Uterus (tissue), 4 donors: Measurements from ENCODE around the gene SGPL1. TPM values are rescaled to one million over a fixed set of nuclear protein-coding genes. Genes with fewer than 3 reads are reported as not detected.

Experiments used
- DNase-seq, 2 donors: peaks; one replicate each; pipeline ENCODE4 v3.0.0-alpha.2; 2019 to 2020
- H3K27ac ChIP-seq, 2 donors: fragments of 200-600 bp; sonication (generic); 1 replicate in 1 of 2; 2 replicates in 1 of 2; pipeline ENCODE4 v1.5.1; 2016 to 2018
- H3K27me3 ChIP-seq, 2 donors: fragments of 200-600 bp; sonication (generic); one replicate each; pipeline ENCODE4 v1.5.1; 2018 to 2019; ENCODE audit warnings: control low read depth in 1 of 2
- H3K36me3 ChIP-seq, 2 donors: fragments of 200-600 bp; sonication (generic); one replicate each; pipeline ENCODE4 v1.5.1; 2019; ENCODE audit warnings: control low read depth in 1 of 2
- H3K4me1 ChIP-seq, 2 donors: fragments of 200-600 bp; sonication (generic); one replicate each; pipeline ENCODE4 v1.5.1; 2018 to 2019; ENCODE audit warnings: control low read depth in 1 of 2
- H3K4me3 ChIP-seq, 2 donors: fragments of 200-600 bp; sonication (generic); 1 replicate in 1 of 2; 2 replicates in 1 of 2; pipeline ENCODE4 v1.5.1; 2018 to 2019; ENCODE audit warnings: mild to moderate bottlenecking in 1 of 2
- H3K9me3 ChIP-seq, 2 donors: fragments of 200-600 bp; sonication (generic); one replicate each; pipeline ENCODE4 v1.5.1; 2019; ENCODE audit warnings: control low read depth in 1 of 2
- POLR2A ChIP-seq, 2 donors: fragments of 450-650 bp; IDR thresholded peaks; one replicate each; pipeline ENCODE4 v1.6.1; 2016; ENCODE audit warnings: antibody characterized with exemption in 2 of 2, mild to moderate bottlenecking in 1 of 2, moderate library complexity in 1 of 2
- intact Hi-C: fragments of 100-400 bp; cut with DNase I; formaldehyde crosslinking; loops from one replicate; pipeline ENCODE4 v1.15.1; 2023; ENCODE audit warnings: low total_unique reads
- small RNA-seq: library from RNA; depleted of rRNA; stranded (forward); fragments of <200 nt; gene quantifications from one replicate; pipeline ENCODE3, GENCODE V24; 2016
- total RNA-seq, 4 donors: library from RNA; depleted of rRNA in 3 of 4; stranded (reverse); fragments of >200 nt in 3 of 4; gene quantifications; one replicate each; pipeline versions ENCODE4 v1.1.0 to v1.2.4, GENCODE V29; 2014 to 2023
- TF ChIP-seq, protein P1 (sequence below), 4 experiments: fragments of 200-600 bp in 2 of 4; fragments of 450-650 bp in 2 of 4; sonication (generic) in 2 of 4; IDR thresholded peaks; one replicate each; pipeline ENCODE4 v1.5.1; 2016 to 2019; ENCODE audit warnings: antibody characterized with exemption in 4 of 4, mild to moderate bottlenecking in 2 of 4, moderate library complexity in 1 of 4
- donor health status: DM: yes; HTN: yes; CAD: no.

Gene SGPL1
- total RNA-seq, 4 donors from 2014 or later = 13.3 to 59.7 (median 27.3) TPM

DNA sequence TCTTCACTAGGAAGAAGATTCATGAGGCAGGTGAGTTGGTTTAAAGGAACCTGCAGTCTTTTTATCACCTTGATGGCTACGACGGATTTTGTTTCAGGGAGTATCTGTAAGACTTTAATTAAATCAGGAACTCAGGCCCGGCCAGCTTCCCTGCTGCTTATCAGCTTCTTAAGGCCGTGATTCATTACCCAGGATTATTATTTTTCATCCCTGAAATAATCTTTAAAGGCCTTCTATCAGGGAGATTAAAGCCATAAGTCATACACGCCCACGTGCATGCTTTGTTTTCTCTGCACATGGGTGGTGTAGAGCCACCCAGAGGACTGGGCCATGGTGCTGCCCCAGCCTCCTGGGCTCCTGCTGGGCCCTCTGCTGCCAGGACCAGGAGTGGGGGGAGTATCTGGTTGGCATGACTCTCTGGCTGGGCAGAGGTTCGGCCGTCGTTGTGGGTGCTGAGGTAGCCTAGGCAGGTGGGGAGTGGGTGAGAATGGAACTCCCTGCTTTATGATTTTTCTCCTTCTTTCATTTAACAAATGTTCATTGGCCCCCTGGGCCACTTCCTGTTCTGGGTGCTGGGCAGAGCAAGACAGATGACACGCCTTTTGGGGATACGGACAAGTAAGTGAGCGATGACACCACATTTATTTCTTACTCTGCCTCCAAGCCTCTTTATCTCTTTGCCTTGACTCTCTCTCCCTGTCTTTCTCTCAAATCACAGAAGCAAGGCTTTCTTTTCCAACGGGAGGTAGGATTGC is 111.6 kb downstream of the SGPL1 start:
- DNase-seq = no peak
- Histone ChIP-seq H3K27me3 (no peaks in the 10 kb centered on the region), H3K4me3 (no peak overlapping the region), H3K27ac (no peak overlapping the region), H3K4me1 (peaks cover 0 to 4% of the 10 kb centered on the region in 2 donors), H3K9me3 (no peaks in the 10 kb centered on the region), H3K36me3 (no peaks in the 10 kb centered on the region)
- TF ChIP-seq POLR2A (IDR thresholded peaks at IDR 0.05) = no peak
- TF ChIP-seq, protein P1, sequence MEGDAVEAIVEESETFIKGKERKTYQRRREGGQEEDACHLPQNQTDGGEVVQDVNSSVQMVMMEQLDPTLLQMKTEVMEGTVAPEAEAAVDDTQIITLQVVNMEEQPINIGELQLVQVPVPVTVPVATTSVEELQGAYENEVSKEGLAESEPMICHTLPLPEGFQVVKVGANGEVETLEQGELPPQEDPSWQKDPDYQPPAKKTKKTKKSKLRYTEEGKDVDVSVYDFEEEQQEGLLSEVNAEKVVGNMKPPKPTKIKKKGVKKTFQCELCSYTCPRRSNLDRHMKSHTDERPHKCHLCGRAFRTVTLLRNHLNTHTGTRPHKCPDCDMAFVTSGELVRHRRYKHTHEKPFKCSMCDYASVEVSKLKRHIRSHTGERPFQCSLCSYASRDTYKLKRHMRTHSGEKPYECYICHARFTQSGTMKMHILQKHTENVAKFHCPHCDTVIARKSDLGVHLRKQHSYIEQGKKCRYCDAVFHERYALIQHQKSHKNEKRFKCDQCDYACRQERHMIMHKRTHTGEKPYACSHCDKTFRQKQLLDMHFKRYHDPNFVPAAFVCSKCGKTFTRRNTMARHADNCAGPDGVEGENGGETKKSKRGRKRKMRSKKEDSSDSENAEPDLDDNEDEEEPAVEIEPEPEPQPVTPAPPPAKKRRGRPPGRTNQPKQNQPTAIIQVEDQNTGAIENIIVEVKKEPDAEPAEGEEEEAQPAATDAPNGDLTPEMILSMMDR (IDR thresholded peaks at IDR 0.05) = no peak
- intact Hi-C loops = loop anchor here (5.0 kb wide), 1 partner anchor 360 kb away; no protein-coding TSS in a partner anchor

DNA sequence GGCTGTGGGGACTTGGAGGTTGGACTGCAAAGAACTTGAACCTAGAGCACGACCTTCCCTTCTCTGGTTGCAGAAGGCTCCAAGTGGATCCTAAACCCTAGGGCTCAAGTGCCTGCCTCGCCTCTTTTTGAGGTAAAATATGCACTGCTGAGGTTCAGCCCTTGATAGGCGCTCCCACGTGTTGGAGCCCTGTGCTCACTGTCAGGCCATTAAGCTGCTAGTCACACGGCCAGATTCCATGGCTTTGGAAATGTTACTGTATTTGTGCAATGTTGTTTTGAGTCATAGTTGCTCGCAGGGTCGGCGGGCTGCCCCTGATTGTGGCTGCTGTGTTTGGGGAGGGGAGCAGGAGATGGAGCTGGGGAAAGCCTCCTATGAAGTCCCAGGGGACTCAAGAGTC is 112.4 kb downstream of the SGPL1 start:
- Histone ChIP-seq H3K27ac (no peak overlapping the region), H3K27me3 (no peaks in the 10 kb centered on the region), H3K4me1 (peaks cover 0 to 4% of the 10 kb centered on the region in 2 donors), H3K4me3 (no peak overlapping the region), H3K36me3 (no peaks in the 10 kb centered on the region), H3K9me3 (no peaks in the 10 kb centered on the region)
- intact Hi-C loops = loop anchor here (5.0 kb wide), 1 partner anchor 359 kb away; no protein-coding TSS in a partner anchor
- DNase-seq = no peak
- TF ChIP-seq, protein P1 (IDR thresholded peaks at IDR 0.05) = no peak

DNA sequence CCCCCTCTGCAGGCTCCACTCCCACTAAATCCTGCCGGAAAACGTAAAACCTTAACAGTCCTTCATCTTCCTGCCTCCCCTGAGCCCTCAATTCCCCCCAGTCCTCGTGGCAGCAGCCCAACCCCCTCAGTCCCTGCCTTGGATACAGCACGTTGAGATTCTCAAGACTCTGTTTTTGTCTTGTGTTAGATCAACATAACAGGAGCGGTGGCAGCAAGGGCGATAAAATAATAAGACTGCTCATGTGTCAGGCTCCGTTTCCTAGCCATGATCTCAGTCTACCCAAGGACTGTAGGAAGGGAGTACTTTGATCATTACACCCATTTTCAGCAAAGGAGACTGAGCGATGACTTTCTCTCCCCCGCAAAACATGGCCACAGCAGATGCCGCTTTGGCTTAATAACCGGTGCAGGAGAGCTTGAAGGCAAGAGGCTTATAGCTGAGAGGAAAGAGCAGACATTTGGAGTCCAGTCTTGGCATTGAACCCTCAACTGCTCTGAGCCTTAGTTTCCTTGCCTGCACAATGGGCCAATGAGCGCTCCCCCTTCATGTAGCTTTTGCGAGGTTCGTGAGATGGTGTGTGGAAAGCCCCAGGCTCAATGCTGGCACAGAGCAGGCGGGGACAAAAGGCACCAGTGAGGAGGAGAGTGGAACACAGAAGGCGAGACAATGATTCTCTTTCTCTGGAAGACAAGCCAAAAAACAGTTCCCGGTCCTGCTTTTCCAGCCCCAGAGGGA is 114.7 kb downstream of the SGPL1 start:
- H3K27ac ChIP-seq = no peak overlapping the region
- intact Hi-C loops = no loop called here

More for the DNA sequence above, 114.7 kb downstream of the SGPL1 start:
- no peaks in the 10 kb centered on the region for H3K27me3 ChIP-seq
- H3K9me3 ChIP-seq = no peaks in the 10 kb centered on the region
- no peak for TF ChIP-seq POLR2A (IDR thresholded peaks at IDR 0.05)
- TF ChIP-seq, protein P1 (IDR thresholded peaks at IDR 0.05) = no peak
- DNase-seq = no peak
- H3K4me1 ChIP-seq = peaks cover 0 to 4% of the 10 kb centered on the region in 2 donors
- H3K36me3 ChIP-seq = no peaks in the 10 kb centered on the region
- no peak overlapping the region for H3K4me3 ChIP-seq

Small RNA genes lying within 50 kb of the gene (small RNA-seq; reads per million reads assigned to genes)
- not detected for gene RPS26P40

Other genes with a start within 250 kb of the SGPL1 start
- 1 to 10 TPM in 2 of 4 donors, under 1 TPM in 1, not detected in 1; 0.51 to 8.7 (median 1.1) TPM for gene PRF1, start 213.2 kb upstream of the SGPL1 start, total RNA-seq
- 1 to 10 TPM in 1 of 4 donors, under 1 TPM in 1, not detected in 2; 0.18 to 3.7 TPM for gene ADAMTS14, start 143.4 kb upstream of the SGPL1 start, total RNA-seq
- gene TBATA, start 30.6 kb upstream of the SGPL1 start, total RNA-seq = not detected
- 10 to 100 TPM; 18.4 to 52.8 (median 27.9) TPM for gene PCBD1, start 72.6 kb downstream of the SGPL1 start, total RNA-seq